ENCODE measurements around the gene HOXA1. TPM values are rescaled to one million over a fixed set of nuclear protein-coding genes. Genes with fewer than 3 reads are reported as not detected.

HOXA1 gene
- total RNA-seq, 4 donors from 2014 or later: 0.16 to 0.36 TPM; not detected in 2

GRCh38 chr7:27092819-27093110 is 3.0 kb downstream of the HOXA1 start:
- no peak for ATAC-seq
- in situ Hi-C loops (cut with MboI; ENCODE audit: low sequenced_read_pairs in 4 of 4): no loop called here

GRCh38 chr7:27091941-27092818 is 3.6 kb downstream of the HOXA1 start:
- TF ChIP-seq POLR2A (IDR thresholded peaks at IDR 0.05) (no peak), CTCF (IDR thresholded peaks at IDR 0.05 in 4 of 5, conservative IDR thresholded peaks at IDR 0.05 in 1 of 5) (no peak)
- DNase-seq (no peak), ATAC-seq (no peak)
- intact Hi-C loops (cut with DNase I; ENCODE audit: low total_unique reads) (no loop called here), in situ Hi-C loops (cut with MboI; ENCODE audit: low sequenced_read_pairs in 4 of 4) (no loop called here)
- no peaks in the 10 kb centered on the region for H3K36me3 ChIP-seq
- H3K27me3 ChIP-seq: peaks cover 20 to 25% (median 21%) of the 10 kb centered on the region in 3 donors
- peaks cover 3 to 12% of the 10 kb centered on the region in 2 donors for H3K4me1 ChIP-seq
- no peaks in the 10 kb centered on the region for H3K9me3 ChIP-seq
- H3K4me3 ChIP-seq: no peak overlapping the region
- no peak overlapping the region for H3K27ac ChIP-seq

More at GRCh38 chr7:27092819-27093110, 3.0 kb downstream of the HOXA1 start:
- Histone ChIP-seq H3K4me3 (no peak overlapping the region), H3K27ac (no peak overlapping the region), H3K9me3 (no peaks in the 10 kb centered on the region), H3K36me3 (no peaks in the 10 kb centered on the region), H3K27me3 (peaks cover 14 to 20% (median 15%) of the 10 kb centered on the region in 3 donors), H3K4me1 (peaks cover 9 to 17% of the 10 kb centered on the region in 2 donors)
- TF ChIP-seq CTCF (IDR thresholded peaks at IDR 0.05 in 4 of 5, conservative IDR thresholded peaks at IDR 0.05 in 1 of 5): no peak
- no peak for TF ChIP-seq POLR2A (IDR thresholded peaks at IDR 0.05)
- intact Hi-C loops (cut with DNase I; ENCODE audit: low total_unique reads): no loop called here
- DNase-seq: no peak

- intact Hi-C loops (cut with DNase I; ENCODE audit: low total_unique reads): no loop called here
- ATAC-seq (no peak), DNase-seq (no peak)
- peaks cover 22 to 25% (median 24%) of the 10 kb centered on the region in 3 donors for H3K27me3 ChIP-seq
- H3K4me3 ChIP-seq: no peak overlapping the region
- H3K4me1 ChIP-seq: peaks cover 0 to 4% of the 10 kb centered on the region in 2 donors
- H3K27ac ChIP-seq: no peak overlapping the region
- no peaks in the 10 kb centered on the region for H3K9me3 ChIP-seq
- H3K36me3 ChIP-seq: no peaks in the 10 kb centered on the region
- in situ Hi-C loops (cut with MboI; ENCODE audit: low sequenced_read_pairs in 4 of 4): no loop called here
- no peak for TF ChIP-seq CTCF (IDR thresholded peaks at IDR 0.05 in 4 of 5, conservative IDR thresholded peaks at IDR 0.05 in 1 of 5)
- TF ChIP-seq POLR2A (IDR thresholded peaks at IDR 0.05): no peak
Measured at GRCh38 chr7:27091105-27091504, 4.7 kb downstream of the HOXA1 start.

GRCh38 chr7:27088002-27088922 is 7.5 kb downstream of the HOXA1 start:
- Histone ChIP-seq H3K9me3 (no peaks in the 10 kb centered on the region), H3K27me3 (peaks cover 22 to 25% (median 24%) of the 10 kb centered on the region in 3 donors), H3K4me1 (no peaks in the 10 kb centered on the region), H3K36me3 (no peaks in the 10 kb centered on the region), H3K27ac (no peak overlapping the region), H3K4me3 (peak overlapping the region in 1 of 4 donors; percentile 29)
- no peak for TF ChIP-seq CTCF (IDR thresholded peaks at IDR 0.05 in 4 of 5, conservative IDR thresholded peaks at IDR 0.05 in 1 of 5)
- no peak for TF ChIP-seq POLR2A (IDR thresholded peaks at IDR 0.05)
- in situ Hi-C loops (cut with MboI; ENCODE audit: low sequenced_read_pairs in 4 of 4): no loop called here
- DNase-seq (no peak), ATAC-seq (no peak)
- intact Hi-C loops (cut with DNase I; ENCODE audit: low total_unique reads): no loop called here

Data from gastrocnemius medialis (tissue), 4 donors.